Thyroid gland (tissue), 4 donors: Measurements from ENCODE around the gene CNTN2. TPM values are rescaled to one million over a fixed set of nuclear protein-coding genes. Genes with fewer than 3 reads are reported as not detected.

Experiments
- DNase-seq, 2 donors: peaks; one replicate each; pipeline ENCODE4 v3.0.0-alpha.2; 2019
- H3K27ac ChIP-seq, 3 donors: fragments of 200-600 bp; sonication (generic); 1 replicate in 2 of 3; 2 replicates in 1 of 3; pipeline ENCODE4 v1.5.1; 2016 to 2019; ENCODE audit warnings: mild to moderate bottlenecking in 1 of 3, moderate library complexity in 1 of 3
- H3K27me3 ChIP-seq: fragments of 200-600 bp; sonication (generic); one replicate; pipeline ENCODE4 v1.5.1; 2019
- H3K36me3 ChIP-seq, 2 donors: fragments of 200-600 bp; sonication (generic); one replicate each; pipeline ENCODE4 v1.5.1; 2016 to 2019
- H3K4me1 ChIP-seq, 2 donors: fragments of 200-600 bp; sonication (generic); one replicate each; pipeline ENCODE4 v1.5.1; 2017 to 2019
- H3K4me3 ChIP-seq, 3 donors: fragments of 200-600 bp; sonication (generic); replicated peaks in 1 of 3; 1 replicate in 2 of 3; 2 replicates in 1 of 3; pipeline ENCODE4 v1.5.1; 2016; ENCODE audit warnings: mild to moderate bottlenecking in 1 of 3
- H3K9me3 ChIP-seq: fragments of 200-600 bp; sonication (generic); one replicate; pipeline ENCODE4 v1.5.1; 2017
- CTCF ChIP-seq, 6 experiments: fragments of 200-600 bp in 3 of 6; fragments of 450-650 bp in 3 of 6; sonication (generic) in 3 of 6; IDR thresholded peaks; one replicate each; pipeline ENCODE4 v1.5.1; 2016 to 2019; ENCODE audit warnings: antibody characterized with exemption in 6 of 6, mild to moderate bottlenecking in 2 of 6, inconsistent platforms in 1 of 6, moderate library complexity in 1 of 6
- POLR2A ChIP-seq, 2 donors: fragments of 450-650 bp; IDR thresholded peaks; one replicate each; pipeline ENCODE4 v1.6.1; 2017; ENCODE audit warnings: antibody characterized with exemption in 2 of 2, mild to moderate bottlenecking in 2 of 2, moderate library complexity in 1 of 2
- WGBS, 2 donors: methylation state at CpG; one replicate each; pipeline ENCODE4 v1.1.5; 2017; 5-methylcytosine and 5-hydroxymethylcytosine counted together
- intact Hi-C: fragments of 100-400 bp; cut with DNase I; formaldehyde crosslinking; loops from one replicate; pipeline ENCODE4 v1.15.1; 2023
- total RNA-seq, 4 donors: library from RNA; depleted of rRNA; stranded (reverse); fragments of >200 nt; gene quantifications; one replicate each; pipeline ENCODE4 v1.2.3, GENCODE V29; 2016

CNTN2 gene
- total RNA-seq, 4 donors from 2014 or later, result 0.20 to 0.45 (median 0.27) TPM; not detected in 1

GRCh38 chr1:205068457-205069040 is 25.5 kb downstream of the CNTN2 start:
- Histone ChIP-seq H3K9me3 (no peaks in the 10 kb centered on the region), H3K4me3 (no peak overlapping the region), H3K27me3 (no peaks in the 10 kb centered on the region), H3K36me3 (no peaks in the 10 kb centered on the region), H3K4me1 (no peaks in the 10 kb centered on the region), H3K27ac (no peak overlapping the region)
- DNase-seq, result no peak
- no peak for TF ChIP-seq POLR2A (IDR thresholded peaks at IDR 0.05)
- TF ChIP-seq CTCF (IDR thresholded peaks at IDR 0.05), result no peak
- intact Hi-C loops, result no loop called here
- 13 to 16% methylated on average over 2 of the region's 2 CpGs for WGBS, 2 donors

- 82 to 91% methylated on average over 26 to 35 of the region's 42 CpGs for WGBS, 2 donors
- Histone ChIP-seq H3K9me3 (no peaks in the 10 kb centered on the region), H3K36me3 (no peaks in the 10 kb centered on the region), H3K4me3 (no peak overlapping the region), H3K27me3 (no peaks in the 10 kb centered on the region), H3K4me1 (no peaks in the 10 kb centered on the region), H3K27ac (no peak overlapping the region)
- no peak for DNase-seq
- intact Hi-C loops, result no loop called here
- no peak for TF ChIP-seq CTCF (IDR thresholded peaks at IDR 0.05)
- no peak for TF ChIP-seq POLR2A (IDR thresholded peaks at IDR 0.05)
Observed at GRCh38 chr1:205069371-205070125, 26.5 kb downstream of the CNTN2 start.

GRCh38 chr1:205071028-205071409 is 28.0 kb downstream of the CNTN2 start:
- DNase-seq, result no peak
- TF ChIP-seq CTCF (IDR thresholded peaks at IDR 0.05), result no peak
- Histone ChIP-seq H3K9me3 (no peaks in the 10 kb centered on the region), H3K4me3 (no peak overlapping the region), H3K27me3 (no peaks in the 10 kb centered on the region), H3K36me3 (no peaks in the 10 kb centered on the region), H3K4me1 (no peaks in the 10 kb centered on the region), H3K27ac (no peak overlapping the region)
- intact Hi-C loops, result no loop called here
- 94 to 100% methylated on average over 2 of the region's 2 CpGs for WGBS, 2 donors

GRCh38 chr1:205071801-205072200 is 28.8 kb downstream of the CNTN2 start:
- Histone ChIP-seq H3K27me3 (no peaks in the 10 kb centered on the region), H3K4me1 (no peaks in the 10 kb centered on the region), H3K4me3 (no peak overlapping the region), H3K27ac (no peak overlapping the region), H3K9me3 (no peaks in the 10 kb centered on the region), H3K36me3 (no peaks in the 10 kb centered on the region)
- no peak for DNase-seq
- intact Hi-C loops, result no loop called here
- WGBS, 2 donors, result 84 to 90% methylated on average over 10 to 11 of the region's 12 CpGs
- TF ChIP-seq POLR2A (IDR thresholded peaks at IDR 0.05), result no peak

GRCh38 chr1:205072286-205072685 is 29.3 kb downstream of the CNTN2 start:
- no peaks in the 10 kb centered on the region for H3K36me3 ChIP-seq
- intact Hi-C loops, result no loop called here
- no peak overlapping the region for H3K27ac ChIP-seq
- WGBS, 2 donors, result 84 to 91% methylated on average over 9 of the region's 9 CpGs
- H3K9me3 ChIP-seq, result no peaks in the 10 kb centered on the region
- H3K4me1 ChIP-seq, result no peaks in the 10 kb centered on the region
- no peaks in the 10 kb centered on the region for H3K27me3 ChIP-seq
- DNase-seq, result no peak
- TF ChIP-seq CTCF (IDR thresholded peaks at IDR 0.05) (no peak), POLR2A (IDR thresholded peaks at IDR 0.05) (no peak)
- H3K4me3 ChIP-seq, result no peak overlapping the region
